ENCODE data around the gene COL24A1.

COL24A1 gene

DNA sequence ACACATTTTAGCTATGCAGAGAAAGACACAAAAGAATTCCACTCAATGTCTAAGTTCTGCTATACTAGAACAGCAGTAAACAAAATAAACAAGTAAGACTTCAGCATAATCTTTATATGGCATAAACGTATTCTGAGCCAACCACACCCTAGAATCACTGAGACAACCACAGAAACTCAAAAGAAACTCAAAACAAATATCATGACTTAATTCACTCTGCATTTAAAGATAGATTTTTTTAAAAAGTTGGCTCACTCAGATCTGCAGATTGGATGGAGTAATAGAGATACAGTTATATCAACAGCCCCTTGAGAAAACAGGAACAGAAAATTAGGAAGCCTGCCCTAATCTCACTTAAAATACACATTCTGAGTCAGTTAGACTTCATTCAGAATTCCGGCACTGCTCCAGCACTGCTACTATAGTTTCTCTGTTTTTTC, 95.0 kb downstream of the COL24A1 start:
- TF ChIP-seq, protein P1, sequence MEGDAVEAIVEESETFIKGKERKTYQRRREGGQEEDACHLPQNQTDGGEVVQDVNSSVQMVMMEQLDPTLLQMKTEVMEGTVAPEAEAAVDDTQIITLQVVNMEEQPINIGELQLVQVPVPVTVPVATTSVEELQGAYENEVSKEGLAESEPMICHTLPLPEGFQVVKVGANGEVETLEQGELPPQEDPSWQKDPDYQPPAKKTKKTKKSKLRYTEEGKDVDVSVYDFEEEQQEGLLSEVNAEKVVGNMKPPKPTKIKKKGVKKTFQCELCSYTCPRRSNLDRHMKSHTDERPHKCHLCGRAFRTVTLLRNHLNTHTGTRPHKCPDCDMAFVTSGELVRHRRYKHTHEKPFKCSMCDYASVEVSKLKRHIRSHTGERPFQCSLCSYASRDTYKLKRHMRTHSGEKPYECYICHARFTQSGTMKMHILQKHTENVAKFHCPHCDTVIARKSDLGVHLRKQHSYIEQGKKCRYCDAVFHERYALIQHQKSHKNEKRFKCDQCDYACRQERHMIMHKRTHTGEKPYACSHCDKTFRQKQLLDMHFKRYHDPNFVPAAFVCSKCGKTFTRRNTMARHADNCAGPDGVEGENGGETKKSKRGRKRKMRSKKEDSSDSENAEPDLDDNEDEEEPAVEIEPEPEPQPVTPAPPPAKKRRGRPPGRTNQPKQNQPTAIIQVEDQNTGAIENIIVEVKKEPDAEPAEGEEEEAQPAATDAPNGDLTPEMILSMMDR (IDR thresholded peaks at IDR 0.05; ENCODE audit: low read depth, low read length): no peak
- no peak for DNase-seq (ENCODE audit: low read depth, low spot score)
- no peak overlapping the region for H3K4me3 ChIP-seq (ENCODE audit: low read depth, low read length)
- in situ Hi-C loops (cut with HindIII; ENCODE audit: low sequenced_read_pairs): no loop called here

DNA sequence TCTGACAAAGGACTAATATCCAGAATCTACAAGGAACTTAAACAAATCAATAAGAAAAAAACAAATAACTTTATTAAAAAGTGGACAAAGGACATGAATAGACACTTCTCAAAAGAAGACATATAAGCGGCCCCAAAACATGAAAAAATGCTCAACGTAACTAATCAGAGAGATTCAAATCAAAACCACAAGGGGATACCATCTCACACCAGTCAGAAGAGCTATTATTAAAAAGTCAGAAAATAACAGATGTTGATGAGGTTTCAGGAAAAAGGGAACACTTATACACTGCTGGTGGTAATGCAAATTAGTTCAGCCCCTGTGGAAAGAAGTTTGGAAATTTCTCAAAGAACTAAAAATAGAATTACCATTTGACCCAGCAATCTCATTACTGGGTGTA, 102.2 kb downstream of the COL24A1 start:
- no peak for DNase-seq (ENCODE audit: low read depth, low spot score)
- in situ Hi-C loops (cut with HindIII; ENCODE audit: low sequenced_read_pairs): no loop called here
- TF ChIP-seq, protein P1 (IDR thresholded peaks at IDR 0.05; ENCODE audit: low read depth, low read length): no peak
- H3K4me3 ChIP-seq (ENCODE audit: low read depth, low read length): no peak overlapping the region

DNA sequence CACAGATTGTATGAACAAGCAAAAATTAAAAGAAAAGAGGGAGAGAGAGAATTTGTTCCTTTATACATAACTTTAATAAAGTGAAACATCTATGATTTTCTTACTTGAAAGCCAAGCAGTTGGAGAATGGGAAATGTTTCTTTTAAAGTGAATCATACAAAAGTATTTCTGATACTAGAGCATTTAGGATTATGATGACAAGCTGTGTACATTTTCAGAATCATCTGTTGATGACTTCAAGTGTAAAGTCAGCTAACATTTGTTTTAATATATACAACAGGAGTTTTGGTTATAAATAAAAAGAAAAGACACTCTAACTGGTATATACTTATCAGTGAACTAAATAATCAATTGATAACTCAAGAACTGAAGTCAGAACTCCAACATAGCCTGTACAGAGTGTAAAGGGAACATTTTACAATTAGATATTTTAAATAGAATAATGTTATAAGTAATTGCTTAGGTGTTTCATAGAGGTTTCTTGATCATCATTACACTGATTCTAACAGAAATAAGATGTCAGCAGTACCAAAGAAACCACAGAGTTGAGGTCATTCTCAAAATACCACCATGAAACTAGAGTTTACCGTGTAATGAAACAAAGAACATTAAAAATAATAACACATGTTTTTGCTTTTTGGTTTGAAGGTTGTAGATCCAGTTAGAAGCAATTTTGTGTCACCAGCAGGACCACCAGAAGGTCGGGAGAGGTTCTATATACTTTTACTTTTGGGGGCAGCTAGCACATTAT, 103.4 kb downstream of the COL24A1 start:
- TF ChIP-seq, protein P1 (IDR thresholded peaks at IDR 0.05; ENCODE audit: low read depth, low read length): no peak
- DNase-seq (ENCODE audit: low read depth, low spot score): no peak
- in situ Hi-C loops (cut with HindIII; ENCODE audit: low sequenced_read_pairs): no loop called here
- H3K4me3 ChIP-seq (ENCODE audit: low read depth, low read length): no peak overlapping the region

DNA sequence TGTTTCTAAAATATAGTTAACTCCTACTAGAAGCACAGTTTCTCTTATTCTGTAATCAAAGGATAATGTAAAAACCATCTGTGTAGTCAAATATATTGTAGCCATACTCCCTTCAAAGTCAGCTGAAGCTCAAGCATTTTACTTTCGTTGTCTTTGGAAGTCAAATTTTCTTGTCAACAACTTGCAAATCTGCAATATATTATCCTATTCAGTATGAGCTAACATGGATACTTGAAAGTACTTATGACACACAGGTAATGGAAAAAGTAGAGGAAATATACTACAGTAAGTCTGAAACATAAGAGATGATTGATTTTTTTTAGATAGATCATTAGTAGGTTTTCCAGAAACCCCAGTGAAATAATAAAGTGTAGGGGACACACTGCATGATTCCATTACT, 121.5 kb downstream of the COL24A1 start:
- in situ Hi-C loops (cut with HindIII; ENCODE audit: low sequenced_read_pairs): no loop called here
- TF ChIP-seq, protein P1 (IDR thresholded peaks at IDR 0.05; ENCODE audit: low read depth, low read length): no peak
- no peak for DNase-seq (ENCODE audit: low read depth, low spot score)
- no peak overlapping the region for H3K4me3 ChIP-seq (ENCODE audit: low read depth, low read length)

DNA sequence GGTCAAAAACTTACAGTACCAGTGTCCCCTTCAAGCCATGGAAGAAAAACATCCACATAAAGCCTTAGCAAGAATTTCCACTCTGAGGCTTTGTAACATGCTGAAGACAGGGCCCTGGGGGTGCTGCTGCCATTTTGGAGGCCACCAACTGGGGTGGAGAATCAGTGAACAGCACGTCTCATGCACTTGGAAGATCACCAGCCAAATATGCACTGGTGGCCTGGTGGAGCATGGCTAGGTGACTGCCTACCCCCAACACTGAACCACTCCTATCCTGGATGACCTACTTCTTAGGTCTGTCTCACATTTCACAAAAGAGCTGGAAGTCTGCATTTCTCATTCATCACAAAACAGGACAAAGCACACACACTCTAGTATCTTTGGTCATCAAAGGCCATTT, 126.4 kb downstream of the COL24A1 start:
- in situ Hi-C loops (cut with HindIII; ENCODE audit: low sequenced_read_pairs): no loop called here
- no peak overlapping the region for H3K4me3 ChIP-seq (ENCODE audit: low read depth, low read length)
- no peak for DNase-seq (ENCODE audit: low read depth, low spot score)
- TF ChIP-seq, protein P1 (IDR thresholded peaks at IDR 0.05; ENCODE audit: low read depth, low read length): no peak

DNA sequence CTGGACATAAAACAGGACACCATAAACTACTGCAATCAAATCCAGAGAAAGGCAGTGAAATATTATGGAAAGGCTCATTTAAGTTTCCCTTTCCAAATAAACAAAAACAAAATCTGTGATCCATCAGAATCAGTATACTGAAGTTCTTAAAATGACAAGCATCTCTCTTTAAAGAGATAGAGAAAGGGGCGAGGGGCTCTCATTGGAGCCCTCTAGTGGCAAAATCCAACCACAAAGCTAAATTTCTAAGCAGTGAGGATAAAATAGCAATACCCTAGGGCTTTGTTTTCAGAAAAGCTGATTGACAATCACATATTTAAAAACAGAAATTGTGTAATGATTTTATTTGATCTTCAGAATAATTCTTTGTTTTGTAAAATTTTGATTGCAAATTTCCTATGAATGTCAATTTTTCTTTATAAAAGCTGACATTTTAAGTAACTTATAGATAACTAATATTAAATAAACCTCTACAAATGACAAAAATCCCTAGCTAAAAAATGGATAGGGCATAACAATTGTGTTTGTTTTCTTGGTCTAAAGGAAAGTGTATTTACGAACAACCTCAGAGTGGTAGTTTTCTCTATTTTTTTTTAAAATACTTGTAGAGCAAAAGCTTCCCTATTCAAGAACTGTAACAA, 138.2 kb downstream of the COL24A1 start:
- TF ChIP-seq, protein P1 (IDR thresholded peaks at IDR 0.05; ENCODE audit: low read depth, low read length): peak; percentile 82
- no peak overlapping the region for H3K4me3 ChIP-seq (ENCODE audit: low read depth, low read length)
- in situ Hi-C loops (cut with HindIII; ENCODE audit: low sequenced_read_pairs): no loop called here
- peak; percentile 52 for DNase-seq (ENCODE audit: low read depth, low spot score)

Measured in astrocyte of the spinal cord (primary cell).